GM12878 (cell line): ENCODE results near the gene SNX19. TPM values are rescaled to one million over a fixed set of nuclear protein-coding genes. Genes with fewer than 3 reads are reported as not detected.

Source experiments
- ATAC-seq: fragments of 200-7000 bp; cut with Tn5 transposase; 3 replicates; pipeline ENCODE4 v1.9.1; 2020; ENCODE audit warnings: mild to moderate bottlenecking, moderate library complexity
- BruUV-seq: library from RNA; stranded (reverse); fragments of 400-500 nt; replicated peaks from 2 replicates; lab custom pipeline; 2021; lab: Mats Ljungman, UMichigan
- CTCF ChIA-PET: fragments of 300-600 bp; sonication (Branson Sonifier 250); formaldehyde crosslinking; extraction: SDS; loops from one replicate; lab custom pipeline; 2021; ENCODE audit warnings: inconsistent platforms; lab: Yijun Ruan, JAX
- POLR2A ChIA-PET: fragments of 350-600 bp; formaldehyde crosslinking; extraction: SDS; loops from one replicate; lab custom pipeline; 2021; ENCODE audit warnings: inconsistent platforms; lab: Charles Lee
- RAD21 ChIA-PET: fragments of 300-600 bp; sonication (Branson Sonifier 250); formaldehyde crosslinking; loops from one replicate; lab custom pipeline; 2023; ENCODE audit warnings: antibody characterized with exemption; ENCODE audit not compliant: unreplicated experiment; lab: Charles Lee
- SMC1A ChIA-PET: fragments of 300-600 bp; sonication (Branson Sonifier 250); formaldehyde crosslinking; loops from one replicate; lab custom pipeline; 2023; ENCODE audit not compliant: unreplicated experiment, uncharacterized antibody; lab: Charles Lee
- DNase-seq: peaks from one replicate; pipeline ENCODE4 v3.0.0-alpha.2; 2011; ENCODE audit warnings: low read depth, low spot score
- FAIRE-seq: peaks from 3 replicates; lab custom pipeline; 2011; peaks lifted over from hg19 to GRCh38; lab: Jason Lieb, UNC
- H2AFZ ChIP-seq: 2 replicates; pipeline ENCODE4 v1.6.0; 2011; ENCODE audit warnings: low read depth, low read length, control low read depth; ENCODE audit not compliant: control insufficient read depth
- H3K27ac ChIP-seq: 2 replicates; pipeline ENCODE4 v1.5.1; 2011; ENCODE audit warnings: control low read depth; ENCODE audit not compliant: control insufficient read depth, insufficient read depth
- H3K27me3 ChIP-seq, 2 experiments: replicated peaks in 1 of 2; 2 replicates each; pipeline versions ENCODE4 v1.6.0 to v1.6.1; 2011; ENCODE audit warnings: low read length in 1 of 2; ENCODE audit not compliant: control insufficient read depth in 2 of 2, insufficient read depth in 2 of 2
- H3K36me3 ChIP-seq, 2 experiments: 2 replicates each; pipeline ENCODE4 v1.5.1; 2011; ENCODE audit warnings: low read length in 1 of 2; ENCODE audit not compliant: control insufficient read depth in 2 of 2, insufficient read depth in 2 of 2
- H3K4me1 ChIP-seq: 2 replicates; pipeline ENCODE4 v1.6.1; 2011; ENCODE audit warnings: mild to moderate bottlenecking, low read length, moderate library complexity, mixed read lengths; ENCODE audit not compliant: control insufficient read depth, insufficient read depth
- H3K4me2 ChIP-seq: 2 replicates; pipeline ENCODE4 v1.6.0; 2011; ENCODE audit warnings: control low read depth; ENCODE audit not compliant: control insufficient read depth, insufficient read depth
- H3K4me3 ChIP-seq: fragments of 200-600 bp; sonication (generic); 2 replicates; pipeline ENCODE4 v1.5.1; 2016
- H3K79me2 ChIP-seq: 2 replicates; pipeline ENCODE4 v1.6.0; 2011; ENCODE audit warnings: low read length; ENCODE audit not compliant: control insufficient read depth, insufficient read depth
- H3K9ac ChIP-seq: 2 replicates; pipeline ENCODE4 v1.8.0; 2011; ENCODE audit warnings: low read length, control low read depth, mixed read lengths; ENCODE audit not compliant: control insufficient read depth, insufficient read depth
- H3K9me3 ChIP-seq: replicated peaks from 3 replicates; pipeline ENCODE4 v1.5.1; 2011; ENCODE audit warnings: mild to moderate bottlenecking, low read length; ENCODE audit not compliant: control insufficient read depth, insufficient read depth
- H4K20me1 ChIP-seq: 2 replicates; pipeline ENCODE4 v1.6.0; 2011; ENCODE audit not compliant: control insufficient read depth, insufficient read depth
- ASH2L ChIP-seq: fragments of 300-600, 200-600 bp; sonication (generic); IDR thresholded peaks from 2 replicates; pipeline ENCODE4 v1.6.1; 2017; ENCODE audit warnings: low read depth, mild to moderate bottlenecking, borderline replicate concordance
- ATF3 ChIP-seq: IDR thresholded peaks from 2 replicates; pipeline ENCODE4 v1.6.1; 2011; ENCODE audit warnings: low read depth, mild to moderate bottlenecking, low read length, moderate library complexity, borderline replicate concordance; ENCODE audit errors: extremely low read depth
- BCL11A ChIP-seq: IDR thresholded peaks from 2 replicates; pipeline ENCODE4 v1.6.1; 2011; ENCODE audit warnings: low read depth, low read length
- CUX1 ChIP-seq: IDR thresholded peaks from 2 replicates; pipeline ENCODE4 v1.6.1; 2012; ENCODE audit warnings: improper control_type of control experiment, low read depth, low read length; ENCODE audit not compliant: insufficient replicate concordance
- E4F1 ChIP-seq: fragments of 450-650 bp; IDR thresholded peaks from 2 replicates; pipeline ENCODE4 v1.6.1; 2018; ENCODE audit warnings: borderline replicate concordance, mild to moderate bottlenecking; ENCODE audit not compliant: partially characterized antibody
- KAT2A ChIP-seq: conservative IDR thresholded peaks from 2 replicates; pipeline ENCODE4 v1.6.1; 2011; ENCODE audit warnings: low read depth, low read length; ENCODE audit not compliant: control insufficient read depth
- POLR2AphosphoS2 ChIP-seq: IDR thresholded peaks from 2 replicates; pipeline ENCODE4 v1.6.1; 2011; ENCODE audit warnings: low read depth, mild to moderate bottlenecking, low read length, improper control_type of control experiment, moderate library complexity
- SPI1 ChIP-seq: IDR thresholded peaks from 2 replicates; pipeline ENCODE4 v1.6.1; 2011; ENCODE audit warnings: low read depth, mild to moderate bottlenecking, low read length, moderate library complexity, borderline replicate concordance; ENCODE audit not compliant: insufficient read depth
- ZNF207 ChIP-seq: fragments of 450-650 bp; IDR thresholded peaks from 2 replicates; pipeline ENCODE4 v1.6.1; 2014; ENCODE audit warnings: antibody characterized with exemption, mild to moderate bottlenecking, borderline replicate concordance
- ZNF274 ChIP-seq: IDR thresholded peaks from one replicate; pipeline ENCODE4 v1.8.0; 2011; ENCODE audit not compliant: insufficient read length, insufficient read depth
- ZNF687 ChIP-seq: fragments of 450-650 bp; IDR thresholded peaks from 2 replicates; pipeline ENCODE4 v1.6.1; 2017; ENCODE audit warnings: mild to moderate bottlenecking, moderate library complexity
- WGBS: methylation state at CpG from one replicate; pipeline ENCODE4 v1.1.6; 2016; ENCODE audit warnings: low lambda C conversion rate; ENCODE audit not compliant: insufficient replicate concordance, insufficient coverage; ENCODE audit errors: missing lambda C conversion rate; 5-methylcytosine and 5-hydroxymethylcytosine counted together
- in situ Hi-C: fragments of 300-500 bp; cut with MboI; formaldehyde crosslinking; loops from 9 replicates; pipeline ENCODE4 v1.14.3; 2018; ENCODE audit warnings: mixed read lengths
- intact Hi-C: fragments of 100-400 bp; cut with micrococcal nuclease; formaldehyde crosslinking; loops from one replicate; pipeline ENCODE4 v1.14.2; 2022; ENCODE audit not compliant: unreplicated experiment
- polyA plus RNA-seq, 11 experiments: library from polyadenylated mRNA; depleted of rRNA in 4 of 11; unstranded in 6 of 11; stranded (reverse) in 5 of 11; fragments of >200 nt; fragmentation: Nextera tagmentation in 4 of 11; fragmentation: Illumina TruSeq in 1 of 11; extraction: Ambion mirVana in 4 of 11; extraction: Trizol in 1 of 11; gene quantifications; 1 replicate in 1 of 11; 2 replicates in 10 of 11; pipeline versions ENCODE4 v1.2.1 to v1.2.3, GENCODE V29; 2011 to 2016; ENCODE audit warnings: inconsistent platforms in 2 of 11, missing spikeins in 2 of 11, low read depth in 1 of 11
- total RNA-seq, 4 experiments: library from RNA; depleted of rRNA in 3 of 4; stranded (reverse); fragments of >200 nt in 3 of 4; fragmentation: Illumina TruSeq in 1 of 4; extraction: Trizol in 1 of 4; gene quantifications; 2 replicates each; pipeline versions ENCODE4 v1.2.1 to v1.2.3, GENCODE V29; 2013 to 2021

SNX19 gene
- total and polyA plus RNA-seq, 10 of the 15 experiments (the other 5 are each of a cell fraction or from before 2014, with no cell fraction given), result 3.0 to 46.9 (median 30.4) TPM

GRCh38 chr11:130947058-130947457, 30.8 kb upstream of the SNX19 start:
- Histone ChIP-seq H3K4me1 (no peaks in the 10 kb centered on the region), H3K4me2 (no peak overlapping the region), H3K4me3 (no peak overlapping the region), H3K9me3 (no peaks in the 10 kb centered on the region), H3K27me3 (no peaks in the 10 kb centered on the region), H4K20me1 (no peaks in the 10 kb centered on the region), H3K36me3 (no peaks in the 10 kb centered on the region), H3K27ac (no peak overlapping the region), H2AFZ (no peak overlapping the region), H3K79me2 (no peaks in the 10 kb centered on the region), H3K9ac (no peak overlapping the region)
- CTCF ChIA-PET, result no interaction called here
- no TSS peak for BruUV-seq
- in situ Hi-C loops (no loop called here), intact Hi-C loops (no loop called here)
- POLR2A ChIA-PET, result no interaction called here
- no peak for ATAC-seq
- 33% methylated on average over 3 of the region's 3 CpGs for WGBS
- FAIRE-seq, result no peak
- SMC1A ChIA-PET, result no interaction called here
- no peak for DNase-seq
- RAD21 ChIA-PET, result no interaction called here
- TF ChIP-seq ZNF274 (no peak), E4F1 (no peak), POLR2AphosphoS2 (no peak), ZNF207 (no peak), KAT2A (no peak), CUX1 (no peak), BCL11A (no peak), SPI1 (no peak), ZNF687 (no peak), ATF3 (no peak), ASH2L (no peak)
